ENCODE results near the gene TMEM169.
"Not testable (repeated sequence)": the region's sequence is repeated elsewhere in the genome, so short reads cannot be mapped to it uniquely, and the experiment has no call there.

TMEM169 gene

DNA sequence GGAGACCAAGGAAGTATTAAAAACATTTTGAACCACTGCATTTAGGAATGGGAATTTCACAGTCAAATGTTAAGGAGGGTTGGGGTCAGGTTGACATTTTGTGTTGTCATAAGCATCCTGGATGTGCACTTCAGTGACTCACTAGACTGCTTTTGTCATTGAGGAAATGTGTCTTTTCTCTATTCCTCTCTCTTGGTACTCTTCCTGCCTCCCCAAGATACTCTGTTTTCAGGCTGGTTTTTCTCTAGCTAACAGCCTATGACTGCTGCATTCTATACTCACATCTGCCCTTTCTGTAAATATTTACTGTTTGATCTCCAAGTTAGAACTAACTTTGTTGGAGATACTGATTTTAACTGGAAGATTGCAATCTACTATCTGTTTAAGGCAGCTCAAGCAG is 50.9 kb downstream of the TMEM169 start:
- Histone ChIP-seq H3K4me2 (ENCODE audit: low read length) (no peak overlapping the region), H3K36me3 (ENCODE audit: control insufficient read depth, low read length) (peaks cover 96% of the 10 kb centered on the region), H3K9me3 (ENCODE audit: control insufficient read depth, insufficient read depth, low read length) (no peaks in the 10 kb centered on the region), H3F3A (ENCODE audit: control insufficient read depth, insufficient read depth) (no peaks in the 10 kb centered on the region; the same call in 1 of the 2 replicates), H3K27me3 (ENCODE audit: control insufficient read depth, low read length) (no peaks in the 10 kb centered on the region), H4K20me1 (ENCODE audit: control insufficient read depth, insufficient read depth, low read depth, low read length) (no peaks in the 10 kb centered on the region; the same call in 1 of the 2 replicates), H3K4me3 (ENCODE audit: low read length) (no peak overlapping the region), H3K9me2 (replicated peaks; ENCODE audit: control insufficient read depth, low read length) (no peaks in the 10 kb centered on the region), H3K27ac (ENCODE audit: low read depth, low read length) (no peak overlapping the region), H3K79me2 (ENCODE audit: control insufficient read depth, low read length) (peaks cover 45% of the 10 kb centered on the region), H3K4me1 (ENCODE audit: control insufficient read depth, low read length) (no peaks in the 10 kb centered on the region)
- TF ChIP-seq, protein P1, sequence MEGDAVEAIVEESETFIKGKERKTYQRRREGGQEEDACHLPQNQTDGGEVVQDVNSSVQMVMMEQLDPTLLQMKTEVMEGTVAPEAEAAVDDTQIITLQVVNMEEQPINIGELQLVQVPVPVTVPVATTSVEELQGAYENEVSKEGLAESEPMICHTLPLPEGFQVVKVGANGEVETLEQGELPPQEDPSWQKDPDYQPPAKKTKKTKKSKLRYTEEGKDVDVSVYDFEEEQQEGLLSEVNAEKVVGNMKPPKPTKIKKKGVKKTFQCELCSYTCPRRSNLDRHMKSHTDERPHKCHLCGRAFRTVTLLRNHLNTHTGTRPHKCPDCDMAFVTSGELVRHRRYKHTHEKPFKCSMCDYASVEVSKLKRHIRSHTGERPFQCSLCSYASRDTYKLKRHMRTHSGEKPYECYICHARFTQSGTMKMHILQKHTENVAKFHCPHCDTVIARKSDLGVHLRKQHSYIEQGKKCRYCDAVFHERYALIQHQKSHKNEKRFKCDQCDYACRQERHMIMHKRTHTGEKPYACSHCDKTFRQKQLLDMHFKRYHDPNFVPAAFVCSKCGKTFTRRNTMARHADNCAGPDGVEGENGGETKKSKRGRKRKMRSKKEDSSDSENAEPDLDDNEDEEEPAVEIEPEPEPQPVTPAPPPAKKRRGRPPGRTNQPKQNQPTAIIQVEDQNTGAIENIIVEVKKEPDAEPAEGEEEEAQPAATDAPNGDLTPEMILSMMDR (IDR thresholded peaks at IDR 0.05; ENCODE audit: low read depth, low read length, poor library complexity, severe bottlenecking): no peak
- no peak for TF ChIP-seq EZH2phosphoT487 (IDR thresholded peaks at IDR 0.05; ENCODE audit: borderline replicate concordance, low read length)

DNA sequence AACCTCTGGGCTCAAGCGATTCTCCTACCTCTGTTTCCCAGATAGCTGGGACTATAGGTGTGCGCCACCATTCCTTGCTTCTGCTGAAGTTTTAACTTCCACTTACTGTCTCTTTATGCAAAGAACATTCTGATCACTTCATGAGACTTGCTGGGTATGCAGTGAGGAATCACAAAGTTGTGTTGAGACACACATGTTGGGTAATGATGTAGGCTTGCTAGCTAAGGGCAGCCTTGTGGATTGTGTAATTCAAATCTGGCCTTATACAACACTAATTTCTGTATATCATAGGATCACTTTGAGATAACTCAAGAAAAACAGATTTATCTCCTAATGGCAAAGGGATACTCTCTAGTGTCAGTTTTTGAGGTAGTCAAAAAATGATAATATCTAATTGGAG is 51.7 kb downstream of the TMEM169 start:
- H3K9me2 ChIP-seq (replicated peaks; ENCODE audit: control insufficient read depth, low read length): no peaks in the 10 kb centered on the region
- H3K4me2 ChIP-seq (ENCODE audit: low read length): no peak overlapping the region
- peaks cover 96% of the 10 kb centered on the region for H3K36me3 ChIP-seq (ENCODE audit: control insufficient read depth, low read length)
- H3K27me3 ChIP-seq (ENCODE audit: control insufficient read depth, low read length): no peaks in the 10 kb centered on the region
- H3K4me1 ChIP-seq (ENCODE audit: control insufficient read depth, low read length): no peaks in the 10 kb centered on the region
- TF ChIP-seq, protein P1 (IDR thresholded peaks at IDR 0.05; ENCODE audit: low read depth, low read length, poor library complexity, severe bottlenecking): no peak
- TF ChIP-seq EZH2phosphoT487 (IDR thresholded peaks at IDR 0.05; ENCODE audit: borderline replicate concordance, low read length): no peak
- peaks cover 45% of the 10 kb centered on the region for H3K79me2 ChIP-seq (ENCODE audit: control insufficient read depth, low read length)
- no peaks in the 10 kb centered on the region for H3K9me3 ChIP-seq (ENCODE audit: control insufficient read depth, insufficient read depth, low read length)
- no peak overlapping the region for H3K27ac ChIP-seq (ENCODE audit: low read depth, low read length)
- no peak overlapping the region for H3K4me3 ChIP-seq (ENCODE audit: low read length)
- H4K20me1 ChIP-seq (ENCODE audit: control insufficient read depth, insufficient read depth, low read depth, low read length): no peaks in the 10 kb centered on the region; the same call in 1 of the 2 replicates
- H3F3A ChIP-seq (ENCODE audit: control insufficient read depth, insufficient read depth): no peaks in the 10 kb centered on the region; the same call in 1 of the 2 replicates

DNA sequence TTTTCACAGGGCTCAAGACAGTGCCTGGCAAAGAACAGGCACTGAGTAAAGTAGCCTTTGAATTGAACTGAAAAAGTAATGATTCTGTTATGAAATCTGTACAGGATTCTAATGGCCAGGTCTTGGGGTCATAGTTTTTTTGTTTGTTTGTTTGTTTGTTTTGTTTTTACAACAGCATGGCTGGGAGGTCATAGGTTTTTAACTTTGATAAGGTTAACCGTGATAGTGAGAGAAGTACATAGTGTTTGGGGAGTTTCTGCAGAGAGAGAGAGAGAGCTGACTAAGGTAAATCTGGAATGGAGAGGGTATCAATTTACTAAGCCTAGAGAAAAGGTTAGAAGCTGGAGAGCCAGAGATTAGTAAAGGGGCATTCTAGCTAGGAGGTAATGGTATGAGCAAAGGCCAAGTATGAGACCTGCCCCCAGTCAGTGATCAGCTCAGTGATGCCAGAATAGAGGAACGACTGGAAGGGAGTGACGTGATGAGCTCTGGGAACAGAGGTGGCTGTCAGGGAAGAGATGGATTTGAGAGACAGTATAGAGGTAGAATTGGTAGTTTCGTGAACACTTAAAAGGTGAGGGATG is 53.3 kb downstream of the TMEM169 start:
- no peak overlapping the region for H3K4me2 ChIP-seq (ENCODE audit: low read length)
- no peaks in the 10 kb centered on the region; the same call in 1 of the 2 replicates for H3F3A ChIP-seq (ENCODE audit: control insufficient read depth, insufficient read depth)
- no peaks in the 10 kb centered on the region for H3K9me3 ChIP-seq (ENCODE audit: control insufficient read depth, insufficient read depth, low read length)
- H3K36me3 ChIP-seq (ENCODE audit: control insufficient read depth, low read length): peaks cover 96% of the 10 kb centered on the region
- no peaks in the 10 kb centered on the region for H3K4me1 ChIP-seq (ENCODE audit: control insufficient read depth, low read length)
- peaks cover 43% of the 10 kb centered on the region for H3K79me2 ChIP-seq (ENCODE audit: control insufficient read depth, low read length)
- no peaks in the 10 kb centered on the region for H4K20me1 ChIP-seq (ENCODE audit: control insufficient read depth, insufficient read depth, low read depth, low read length)
- H3K27me3 ChIP-seq (ENCODE audit: control insufficient read depth, low read length): no peaks in the 10 kb centered on the region
- no peak for TF ChIP-seq EZH2phosphoT487 (IDR thresholded peaks at IDR 0.05; ENCODE audit: borderline replicate concordance, low read length)
- H3K4me3 ChIP-seq (ENCODE audit: low read length): no peak overlapping the region
- no peaks in the 10 kb centered on the region for H3K9me2 ChIP-seq (replicated peaks; ENCODE audit: control insufficient read depth, low read length)
- H3K27ac ChIP-seq (ENCODE audit: low read depth, low read length): no peak overlapping the region

DNA sequence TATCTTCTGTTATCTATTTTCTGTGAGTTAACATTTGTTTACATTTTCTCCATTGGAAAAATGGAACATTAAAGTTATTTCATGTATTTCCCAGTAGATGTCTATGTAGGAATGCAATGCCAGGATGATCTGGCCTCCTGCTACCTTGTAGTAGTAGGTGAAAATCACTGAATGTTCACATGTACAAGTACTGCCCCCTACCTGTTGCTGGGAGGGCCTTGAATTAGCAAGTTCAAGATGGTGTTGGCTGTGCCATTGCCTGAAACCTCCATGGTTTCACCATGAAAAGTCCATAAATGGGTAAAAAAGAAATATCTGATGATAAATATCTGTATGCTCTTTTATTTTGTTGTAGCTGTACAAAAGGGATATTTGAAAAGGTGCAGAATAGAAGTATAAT is 58.2 kb downstream of the TMEM169 start:
- Histone ChIP-seq H3K9me3 (ENCODE audit: control insufficient read depth, insufficient read depth, low read length) (no peaks in the 10 kb centered on the region), H4K20me1 (ENCODE audit: control insufficient read depth, insufficient read depth, low read depth, low read length) (0 out of 2 replicates have a peak, but pooled peaks cover 3% of the 10 kb centered on the region), H3K9me2 (replicated peaks; ENCODE audit: control insufficient read depth, low read length) (no peaks in the 10 kb centered on the region), H3K4me1 (ENCODE audit: control insufficient read depth, low read length) (no peaks in the 10 kb centered on the region), H3K4me2 (ENCODE audit: low read length) (no peak overlapping the region), H3K36me3 (ENCODE audit: control insufficient read depth, low read length) (peaks cover 95% of the 10 kb centered on the region), H3F3A (ENCODE audit: control insufficient read depth, insufficient read depth) (no peaks in the 10 kb centered on the region; the same call in 1 of the 2 replicates), H3K27ac (ENCODE audit: low read depth, low read length) (no peak overlapping the region), H3K4me3 (ENCODE audit: low read length) (no peak overlapping the region), H3K79me2 (ENCODE audit: control insufficient read depth, low read length) (peaks cover 35% of the 10 kb centered on the region), H3K27me3 (ENCODE audit: control insufficient read depth, low read length) (no peaks in the 10 kb centered on the region)
- no peak for TF ChIP-seq EZH2phosphoT487 (IDR thresholded peaks at IDR 0.05; ENCODE audit: borderline replicate concordance, low read length)
- TF ChIP-seq, protein P1 (IDR thresholded peaks at IDR 0.05; ENCODE audit: low read depth, low read length, poor library complexity, severe bottlenecking): no peak

DNA sequence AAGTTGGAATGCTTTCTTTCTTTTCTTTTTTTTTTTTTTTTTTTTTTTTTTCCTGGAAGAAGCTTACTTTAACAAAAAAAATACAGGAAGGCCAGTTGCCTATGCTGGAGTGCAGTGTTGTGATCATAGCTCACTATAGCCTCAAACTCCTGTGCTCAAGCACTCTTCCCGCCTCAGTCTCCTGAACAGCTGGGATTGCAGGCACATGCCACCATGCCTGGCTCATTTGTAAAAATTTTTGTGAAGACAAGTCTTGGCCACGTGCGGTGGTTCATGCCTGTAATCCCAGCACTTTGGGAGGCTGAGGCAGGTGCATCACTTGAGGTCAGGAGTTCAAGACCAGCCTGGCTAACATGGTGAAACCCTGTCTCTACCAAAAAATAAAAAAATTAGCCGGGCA is 59.8 kb downstream of the TMEM169 start:
- H3K9me3 ChIP-seq (ENCODE audit: control insufficient read depth, insufficient read depth, low read length); H3K4me1 ChIP-seq (ENCODE audit: control insufficient read depth, low read length); H3F3A ChIP-seq (ENCODE audit: control insufficient read depth, insufficient read depth); H3K27ac ChIP-seq (ENCODE audit: low read depth, low read length); H4K20me1 ChIP-seq (ENCODE audit: control insufficient read depth, insufficient read depth, low read depth, low read length); H3K4me3 ChIP-seq (ENCODE audit: low read length); H3K4me2 ChIP-seq (ENCODE audit: low read length); H3K9me2 ChIP-seq (replicated peaks; ENCODE audit: control insufficient read depth, low read length); H3K27me3 ChIP-seq (ENCODE audit: control insufficient read depth, low read length): not testable (repeated sequence)
- H3K79me2 ChIP-seq (ENCODE audit: control insufficient read depth, low read length): peaks cover 44% of the 10 kb centered on the region
- H3K36me3 ChIP-seq (ENCODE audit: control insufficient read depth, low read length): peaks cover 96% of the 10 kb centered on the region
